ENCODE data around the gene TRMT61A.

TRMT61A gene

DNA sequence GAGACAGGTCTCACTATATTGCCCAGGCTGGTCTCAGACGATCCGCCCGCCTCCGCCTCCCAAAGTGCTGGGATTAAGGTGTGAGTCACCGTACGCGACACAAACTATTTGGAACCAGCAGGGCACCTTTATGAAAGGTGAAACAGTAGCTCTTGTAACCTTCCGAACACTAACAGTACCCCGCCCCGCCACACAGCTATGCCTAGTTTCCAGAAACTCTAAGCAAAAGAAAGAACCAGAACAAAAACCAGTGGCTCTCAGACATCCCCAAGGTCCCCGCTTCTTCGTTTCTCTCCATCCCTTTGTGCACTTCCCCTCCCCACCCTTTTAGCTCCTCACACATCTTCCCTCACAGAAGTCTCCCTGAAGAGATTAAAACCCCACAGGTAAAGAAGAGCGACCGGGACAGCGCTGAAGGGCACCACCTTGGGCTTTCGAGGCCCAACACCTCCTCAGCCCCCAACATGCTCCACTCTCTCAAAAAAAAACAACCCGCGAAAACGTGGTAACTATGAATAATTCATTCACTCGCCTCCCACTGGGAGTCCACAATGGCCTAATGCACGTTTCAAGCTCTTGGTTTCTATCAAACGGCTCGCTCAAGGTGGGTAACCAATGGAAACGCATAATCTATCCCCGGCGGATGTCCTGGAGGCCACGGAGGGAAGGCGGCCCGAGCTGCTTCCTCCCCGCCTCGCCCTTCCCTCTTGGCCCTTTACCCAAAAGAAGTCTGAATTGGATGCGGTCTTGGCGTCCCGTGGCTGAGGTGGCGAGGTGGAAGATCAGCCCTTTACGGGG, 32.6 kb downstream of the TRMT61A start:
- no peak for DNase-seq (ENCODE audit: extremely low read depth in 1 of 2, low read depth in 1 of 2)

DNA sequence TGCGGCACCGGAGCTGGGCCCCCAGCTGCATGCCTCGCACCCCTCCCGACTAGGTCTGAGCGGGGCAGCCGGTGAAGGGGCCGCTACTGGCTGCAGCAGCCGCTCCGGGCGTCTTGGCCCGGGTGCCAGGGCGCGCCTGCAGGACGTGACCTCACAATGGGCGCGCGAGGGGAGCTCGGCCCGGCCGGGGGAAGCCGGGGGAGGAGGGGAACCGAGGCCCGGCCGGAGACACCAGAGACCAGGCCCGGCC, 33.1 kb downstream of the TRMT61A start:
- no peak for DNase-seq (ENCODE audit: extremely low read depth in 1 of 2, low read depth in 1 of 2)

DNA sequence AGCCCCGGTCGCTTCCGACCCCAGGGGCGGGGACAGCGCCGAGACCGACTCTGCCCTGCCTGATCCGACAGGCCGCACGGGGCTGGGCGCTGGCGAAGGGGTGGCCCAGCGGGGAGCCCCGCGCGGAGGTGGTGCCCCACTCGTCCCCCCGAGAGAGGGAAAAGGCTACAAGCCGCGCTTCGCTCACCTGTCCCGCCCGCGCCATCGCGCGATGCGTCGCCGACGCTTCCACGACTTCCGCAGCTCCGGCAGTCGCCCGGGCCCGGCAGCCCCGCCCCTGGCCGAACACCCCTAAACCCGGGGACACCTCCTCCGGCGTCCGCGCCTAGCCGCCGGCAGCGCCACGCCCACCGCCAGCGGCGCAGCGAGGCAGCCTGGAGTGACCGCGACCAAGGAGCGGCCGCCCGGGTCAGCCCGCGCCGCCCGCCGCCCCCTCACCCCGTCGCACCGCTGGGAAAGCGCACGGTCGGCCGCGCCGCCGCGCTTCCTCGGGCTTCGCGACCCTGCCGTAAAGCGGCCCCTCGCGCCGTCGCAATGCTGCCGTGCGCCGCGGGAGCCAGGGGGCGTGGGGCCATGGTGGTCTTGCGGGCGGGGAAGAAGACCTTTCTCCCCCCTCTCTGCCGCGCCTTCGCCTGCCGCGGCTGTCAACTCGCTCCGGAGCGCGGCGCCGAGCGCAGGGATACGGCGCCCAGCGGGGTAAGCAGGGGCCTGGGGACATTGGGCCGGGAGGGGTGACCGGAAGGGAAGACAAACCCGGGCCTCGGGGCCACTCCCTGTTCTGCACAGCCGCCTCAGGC, 33.6 kb downstream of the TRMT61A start, which contains the start of the genes BAG5 and COA8:
Gene BAG5, minus strand, starts transcription at position 229 of the 797 bp plus-strand sequence. CDS start 1,493 bp downstream, outside the sequence.
Gene COA8, plus strand, starts transcription at position 532 of the 797 bp plus-strand sequence. Its CDS starts 42 bp downstream, at position 574.
- DNase-seq (ENCODE audit: extremely low read depth in 1 of 2, low read depth in 1 of 2): peak; percentile 38 to 77

DNA sequence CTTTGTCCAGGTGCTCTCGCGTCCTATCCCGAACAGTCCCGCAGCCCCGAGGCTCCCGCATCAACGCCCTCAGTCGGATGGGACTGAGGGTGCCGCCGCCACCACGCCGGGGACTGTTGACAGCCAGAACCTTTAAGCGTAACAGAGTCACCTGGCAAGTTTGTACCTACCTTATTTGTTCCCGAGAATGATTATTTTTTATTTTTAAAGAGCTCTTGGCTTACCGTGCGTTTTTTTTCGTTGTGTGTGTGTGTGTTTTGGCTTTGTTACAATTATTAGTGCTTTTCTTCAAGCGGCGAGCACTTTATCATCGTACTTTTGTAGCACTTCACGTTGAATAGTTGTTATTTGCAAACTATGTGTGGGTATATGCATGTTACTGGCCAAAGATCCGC, 34.2 kb downstream of the TRMT61A start:
- no peak for DNase-seq (ENCODE audit: extremely low read depth in 1 of 2, low read depth in 1 of 2)

DNA sequence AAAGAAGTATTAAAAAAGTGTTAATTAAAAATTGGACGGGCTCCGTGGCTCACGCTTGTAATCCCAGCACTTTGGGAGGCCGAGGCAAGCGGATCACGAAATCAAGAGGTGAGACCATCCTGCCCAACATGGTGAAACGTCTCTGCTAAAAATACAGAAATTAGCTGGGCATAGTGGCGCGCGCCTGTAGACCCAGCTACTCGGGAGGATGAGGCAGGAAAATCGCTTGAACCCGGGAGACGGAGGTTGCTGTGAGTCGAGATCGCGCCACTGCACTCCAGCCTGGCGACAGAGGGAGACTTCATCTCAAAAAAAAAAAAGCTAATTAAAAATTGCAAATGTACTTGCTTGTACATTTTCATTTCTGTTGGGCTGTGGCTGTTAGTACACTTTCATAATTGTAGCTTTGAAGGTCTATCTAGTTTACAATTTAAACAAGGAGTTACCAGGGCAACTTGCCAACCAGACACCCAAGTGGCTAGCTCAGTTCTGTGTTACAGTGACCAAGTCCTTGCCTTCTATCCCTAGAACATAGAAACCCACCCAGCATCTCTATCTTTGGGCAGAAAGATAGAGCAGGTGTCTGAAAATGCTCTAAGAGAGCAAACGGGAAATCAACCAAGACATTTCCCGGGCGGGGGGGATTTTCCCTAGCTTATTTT, 35.0 kb downstream of the TRMT61A start:
- no peak for DNase-seq (ENCODE audit: extremely low read depth in 1 of 2, low read depth in 1 of 2)

DNA sequence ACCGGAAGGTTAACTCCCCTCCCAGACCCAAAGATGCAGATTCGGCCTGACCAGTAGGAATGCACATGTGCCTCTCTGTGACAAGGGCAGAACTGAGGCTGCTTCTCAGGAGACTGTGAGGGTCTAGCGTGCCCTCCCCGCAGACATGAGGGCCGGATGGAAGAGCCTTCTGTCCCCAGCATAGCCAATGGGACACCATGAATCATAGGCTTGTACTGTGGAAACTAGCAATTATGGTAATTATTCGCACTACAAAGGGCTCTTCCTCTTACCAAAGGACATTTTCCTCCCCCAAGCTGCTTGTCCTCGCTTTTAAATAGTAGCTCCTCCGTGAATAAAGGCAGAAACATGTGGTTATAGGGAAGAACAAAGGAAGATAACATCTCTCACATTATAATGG, 40.0 kb downstream of the TRMT61A start:
- DNase-seq (ENCODE audit: extremely low read depth in 1 of 2, low read depth in 1 of 2): no peak

DNA sequence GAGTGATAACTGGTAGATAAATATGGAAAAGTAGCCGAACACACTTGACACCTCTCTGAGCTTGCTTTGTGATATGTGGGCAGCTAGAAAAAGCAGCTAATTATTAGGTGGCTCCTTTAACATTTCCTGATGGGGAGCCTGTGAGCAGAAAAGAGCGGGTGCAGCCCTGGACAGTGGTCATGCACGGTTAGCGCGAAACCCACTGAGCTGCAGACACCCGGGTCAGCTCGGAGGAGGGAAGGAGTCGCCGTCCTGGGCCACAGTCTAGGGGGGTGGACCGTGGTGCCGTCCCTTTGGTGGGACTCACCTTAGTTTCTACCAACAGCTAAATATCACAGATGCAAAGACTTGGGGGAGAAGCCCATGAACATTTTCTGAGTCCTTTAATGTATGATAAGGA, 40.4 kb downstream of the TRMT61A start:
- no peak for DNase-seq (ENCODE audit: extremely low read depth in 1 of 2, low read depth in 1 of 2)

DNA sequence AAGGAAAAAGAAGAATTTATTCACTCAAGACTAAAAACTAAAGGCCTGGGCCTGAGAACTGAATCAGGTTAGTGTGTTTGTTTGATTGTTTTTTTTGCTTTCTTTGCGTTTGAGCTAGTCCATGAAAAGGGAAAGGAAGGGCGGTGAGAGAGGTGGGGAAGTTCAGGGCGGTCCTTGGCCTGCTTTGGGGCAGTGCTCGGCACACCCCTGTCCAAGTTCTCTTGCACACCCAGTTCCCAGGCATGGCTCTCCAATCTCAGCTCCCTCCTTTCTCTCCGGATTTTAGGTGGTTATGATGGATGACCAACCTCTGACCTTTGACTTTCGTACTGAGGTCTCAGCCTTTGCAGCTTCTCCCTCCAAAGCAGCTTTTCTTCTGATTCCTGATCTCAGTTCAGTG, 45.1 kb downstream of the TRMT61A start:
- no peak for DNase-seq (ENCODE audit: extremely low read depth in 1 of 2, low read depth in 1 of 2)

DNA sequence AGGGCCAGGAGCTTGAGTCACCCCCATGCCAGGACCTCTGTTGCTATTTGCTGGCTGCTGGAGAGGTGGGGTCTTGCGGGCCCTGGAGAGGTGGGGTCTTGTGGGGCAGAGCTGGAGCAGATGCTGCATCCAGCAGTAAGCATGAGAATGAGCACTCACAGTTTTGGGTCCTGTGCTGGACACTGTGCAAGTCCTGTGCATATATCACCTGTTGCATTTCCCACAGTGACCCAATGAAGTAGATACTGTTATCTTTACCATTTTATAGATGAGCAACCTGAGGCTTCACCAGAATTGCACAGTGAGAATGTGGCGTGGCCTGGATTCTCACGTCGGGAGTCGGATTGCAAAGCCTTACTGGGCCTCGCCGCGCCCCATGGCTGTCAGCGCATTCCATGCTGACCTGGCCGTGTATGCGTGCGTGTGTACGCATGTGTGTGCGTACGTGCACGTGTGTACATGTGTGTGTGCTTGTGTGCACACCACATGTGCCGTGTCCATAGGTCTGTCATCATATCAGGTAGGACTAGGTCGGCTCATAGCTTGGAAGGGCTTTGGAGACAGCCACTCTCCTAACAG, 45.8 kb downstream of the TRMT61A start:
- no peak for DNase-seq (ENCODE audit: extremely low read depth in 1 of 2, low read depth in 1 of 2)

DNA sequence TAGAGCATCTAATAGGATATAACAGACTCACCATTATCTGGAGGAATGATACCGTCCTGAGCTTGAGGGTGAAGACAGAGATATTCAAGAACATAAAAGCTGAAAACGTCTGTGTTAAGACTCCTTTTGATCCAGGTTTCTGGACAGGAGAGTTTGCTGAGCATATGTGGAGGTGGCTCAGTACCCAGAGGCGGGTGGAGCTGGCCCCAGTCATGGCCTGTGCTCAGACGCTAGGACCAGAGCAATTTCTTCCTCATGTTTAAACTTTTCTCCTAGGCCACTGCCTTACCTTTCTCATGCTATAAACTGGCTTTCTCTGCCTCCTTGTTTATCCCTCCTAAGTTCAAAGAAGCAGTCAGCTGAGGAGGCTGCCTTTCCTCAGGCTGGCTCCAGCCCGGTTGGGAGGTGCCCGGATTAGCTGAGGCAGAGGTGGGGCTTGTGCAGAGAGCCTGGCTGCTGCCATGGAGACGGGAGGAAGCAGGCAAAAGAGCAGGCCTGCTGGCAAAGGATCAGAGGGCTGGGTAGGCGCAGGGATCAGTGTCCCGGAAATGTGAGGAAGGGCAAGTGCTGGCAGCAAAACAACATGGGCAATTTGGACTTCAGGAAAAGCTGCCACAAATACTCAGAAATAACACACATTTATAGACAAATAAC, 47.5 kb downstream of the TRMT61A start:
- no peak for DNase-seq (ENCODE audit: extremely low read depth in 1 of 2, low read depth in 1 of 2)

DNA sequence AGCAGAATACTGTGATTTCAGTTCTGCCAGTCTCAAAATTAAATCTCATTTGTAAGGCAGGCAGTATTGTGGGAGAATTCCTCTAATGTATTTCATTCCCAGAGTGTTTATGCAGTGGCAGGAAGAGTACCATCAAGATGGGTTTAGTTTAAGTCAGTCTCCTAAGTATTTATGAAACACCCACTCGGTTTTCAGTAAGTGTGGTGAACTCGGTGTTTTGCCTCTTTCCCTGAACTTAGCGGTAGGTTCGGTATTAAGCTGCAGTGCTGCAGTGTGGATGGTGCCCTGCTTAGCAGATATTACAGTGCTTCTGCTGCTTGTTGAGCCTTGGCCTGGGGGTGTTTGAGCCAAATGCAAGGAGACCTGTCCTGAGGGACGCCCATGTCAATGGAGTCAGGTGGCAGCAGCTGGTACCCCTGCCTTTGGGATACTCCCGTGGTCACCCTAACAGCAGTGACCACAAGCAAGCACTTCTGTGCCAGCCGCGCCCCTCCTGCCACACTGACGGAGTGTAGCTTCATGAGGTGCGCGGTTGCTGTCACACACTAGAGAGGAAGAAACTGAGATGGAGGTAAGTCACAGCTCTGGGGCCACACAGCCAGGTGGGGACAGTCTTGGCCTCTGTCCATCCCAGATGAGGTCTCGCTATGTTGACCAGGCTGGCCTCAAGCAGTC, 49.5 kb downstream of the TRMT61A start:
- DNase-seq (ENCODE audit: extremely low read depth in 1 of 2, low read depth in 1 of 2): no peak

DNA sequence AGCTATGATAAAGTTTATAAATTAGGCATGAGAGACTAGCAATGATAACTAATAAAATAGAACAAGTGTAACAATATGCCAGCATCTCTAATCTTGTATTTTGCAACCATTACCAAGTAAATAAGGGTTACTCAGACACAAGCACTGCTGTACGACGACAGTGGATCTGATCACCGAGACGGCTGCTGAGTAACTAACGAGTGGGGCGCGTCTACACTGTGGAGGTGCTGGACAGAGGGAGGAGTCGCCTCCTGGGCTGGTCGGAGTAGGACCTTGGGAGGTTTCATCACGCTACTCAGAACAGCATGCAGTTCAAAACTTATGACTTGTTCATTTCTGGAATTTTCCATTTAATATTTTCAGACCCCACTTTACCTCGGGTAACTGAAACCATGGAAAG, 52.2 kb downstream of the TRMT61A start:
- no peak for DNase-seq (ENCODE audit: extremely low read depth in 1 of 2, low read depth in 1 of 2)

DNA sequence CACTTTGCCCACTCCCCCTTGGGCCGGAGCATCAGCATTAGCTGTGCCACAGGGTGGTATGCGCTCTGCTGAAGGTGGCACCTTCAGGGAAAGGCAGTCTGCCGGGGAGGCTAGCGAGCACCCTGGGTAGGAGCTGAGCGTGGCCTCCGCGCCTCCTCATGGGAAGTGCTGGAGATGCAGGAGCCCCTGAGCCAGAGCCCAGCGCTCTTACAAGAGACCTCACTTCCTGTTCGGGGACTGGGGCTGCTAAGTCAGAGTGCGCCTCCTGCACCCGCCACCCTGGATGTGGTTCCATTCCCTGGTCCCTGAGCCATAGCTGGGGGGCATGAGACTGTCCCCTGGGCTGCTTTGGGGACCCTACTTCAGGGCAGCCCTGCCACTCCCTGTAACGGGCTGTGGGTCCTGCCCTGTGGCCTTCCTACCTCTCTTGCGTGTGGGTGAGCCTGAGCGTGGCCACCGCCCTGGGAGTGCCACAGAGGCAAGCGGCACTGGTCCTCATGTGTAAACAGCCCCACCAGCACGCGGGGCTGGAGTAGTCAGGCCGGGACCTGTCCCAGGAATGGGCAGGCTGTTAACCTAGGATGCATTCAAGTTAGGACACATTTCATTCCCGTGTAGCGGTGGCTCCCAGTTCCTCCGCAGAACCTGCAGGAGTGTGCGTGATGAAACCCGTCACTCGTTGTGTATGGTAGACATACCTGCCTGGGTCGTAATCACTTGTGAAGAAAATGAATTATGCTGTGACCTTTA, 53.1 kb downstream of the TRMT61A start:
- DNase-seq (ENCODE audit: extremely low read depth in 1 of 2, low read depth in 1 of 2): no peak

DNA sequence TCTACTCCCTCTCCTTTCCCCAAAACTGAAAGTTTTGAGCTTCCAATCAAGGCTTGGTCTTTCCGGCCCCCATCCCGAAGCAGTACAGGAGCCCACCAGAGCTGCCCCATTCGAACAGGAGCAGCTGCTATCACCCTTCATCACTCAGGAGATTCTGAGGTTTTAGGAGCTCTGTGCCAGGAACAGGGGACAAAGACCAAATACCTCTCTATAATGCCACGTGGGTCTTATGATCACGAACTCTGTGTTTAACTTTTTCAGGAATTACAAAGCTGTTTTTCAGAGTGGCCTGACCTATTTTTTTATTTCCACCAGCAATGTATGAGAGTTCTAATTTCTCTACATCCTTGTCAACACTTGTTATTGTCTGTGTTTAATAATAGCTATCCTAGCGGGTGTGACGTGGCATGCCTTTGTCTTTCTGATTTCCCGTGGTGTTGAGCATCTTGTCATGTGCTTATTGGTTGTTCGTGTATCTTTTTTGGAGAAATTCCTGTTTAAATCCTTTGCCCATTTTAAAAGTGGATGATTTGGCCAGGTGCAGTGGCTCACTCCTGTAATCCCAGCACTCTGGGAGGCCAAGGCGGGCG, 55.4 kb downstream of the TRMT61A start:
- DNase-seq (ENCODE audit: extremely low read depth in 1 of 2, low read depth in 1 of 2): no peak

Data from activated CD8-positive, alpha-beta memory T cell treated with anti-CD3 and anti-CD28 coated beads for 1 hour (primary cell).